ENCODE data around the gene GNAI2.
A peak's percentile ranks its signal among the peaks of the same experiment; 100 is the strongest.

GNAI2 gene

GRCh38 chr3:50233176-50233575 is 2.8 kb upstream of the GNAI2 start:
- Histone ChIP-seq H3K36me3 (ENCODE audit: control insufficient read depth, insufficient read depth, low read length) (peaks cover under 1% of the 10 kb centered on the region), H3K4me3 (ENCODE audit: insufficient read depth, low read depth, low read length, poor library complexity, severe bottlenecking) (no peak overlapping the region), H3K27ac (ENCODE audit: insufficient read depth, low read length, poor library complexity, severe bottlenecking) (no peak overlapping the region), H3K9me3 (ENCODE audit: control insufficient read depth, low read length) (no peaks in the 10 kb centered on the region), H3K27me3 (replicated peaks; ENCODE audit: control insufficient read depth, insufficient read depth, low read length, poor library complexity, severe bottlenecking) (no peaks in the 10 kb centered on the region), H3K4me1 (ENCODE audit: control insufficient read depth, insufficient read depth, low read length, poor library complexity, severe bottlenecking) (peaks cover 2% of the 10 kb centered on the region)
- no peak for DNase-seq

- H3K9me3 ChIP-seq (ENCODE audit: control insufficient read depth, low read length), result no peaks in the 10 kb centered on the region
- no peaks in the 10 kb centered on the region for H3K27me3 ChIP-seq (replicated peaks; ENCODE audit: control insufficient read depth, insufficient read depth, low read length, poor library complexity, severe bottlenecking)
- H3K4me1 ChIP-seq (ENCODE audit: control insufficient read depth, insufficient read depth, low read length, poor library complexity, severe bottlenecking), result peaks cover 34% of the 10 kb centered on the region
- peak overlapping the region; percentile 80 for H3K27ac ChIP-seq (ENCODE audit: insufficient read depth, low read length, poor library complexity, severe bottlenecking)
- peaks cover 4% of the 10 kb centered on the region for H3K36me3 ChIP-seq (ENCODE audit: control insufficient read depth, insufficient read depth, low read length)
- DNase-seq, result no peak
- H3K4me3 ChIP-seq (ENCODE audit: insufficient read depth, low read depth, low read length, poor library complexity, severe bottlenecking), result peak overlapping the region; percentile 98
Observed at GRCh38 chr3:50236484-50237132, 604 bp downstream of the GNAI2 start.

GRCh38 chr3:50237133-50237651 is 1.2 kb downstream of the GNAI2 start:
- Histone ChIP-seq H3K4me3 (ENCODE audit: insufficient read depth, low read depth, low read length, poor library complexity, severe bottlenecking) (peak overlapping the region; percentile 98), H3K4me1 (ENCODE audit: control insufficient read depth, insufficient read depth, low read length, poor library complexity, severe bottlenecking) (peaks cover 40% of the 10 kb centered on the region), H3K27ac (ENCODE audit: insufficient read depth, low read length, poor library complexity, severe bottlenecking) (peak overlapping the region; percentile 80), H3K27me3 (replicated peaks; ENCODE audit: control insufficient read depth, insufficient read depth, low read length, poor library complexity, severe bottlenecking) (no peaks in the 10 kb centered on the region), H3K36me3 (ENCODE audit: control insufficient read depth, insufficient read depth, low read length) (peaks cover 4% of the 10 kb centered on the region), H3K9me3 (ENCODE audit: control insufficient read depth, low read length) (no peaks in the 10 kb centered on the region)
- no peak for DNase-seq

- peak; percentile 74 to 82 (median 78) for DNase-seq
- H3K27me3 ChIP-seq (replicated peaks; ENCODE audit: control insufficient read depth, insufficient read depth, low read length, poor library complexity, severe bottlenecking), result no peaks in the 10 kb centered on the region
- peaks cover 4% of the 10 kb centered on the region for H3K36me3 ChIP-seq (ENCODE audit: control insufficient read depth, insufficient read depth, low read length)
- peak overlapping the region; percentile 98 for H3K4me3 ChIP-seq (ENCODE audit: insufficient read depth, low read depth, low read length, poor library complexity, severe bottlenecking)
- H3K9me3 ChIP-seq (ENCODE audit: control insufficient read depth, low read length), result no peaks in the 10 kb centered on the region
- peak overlapping the region; percentile 80 for H3K27ac ChIP-seq (ENCODE audit: insufficient read depth, low read length, poor library complexity, severe bottlenecking)
- H3K4me1 ChIP-seq (ENCODE audit: control insufficient read depth, insufficient read depth, low read length, poor library complexity, severe bottlenecking), result peaks cover 48% of the 10 kb centered on the region
Observed at GRCh38 chr3:50237754-50238548, 1.9 kb downstream of the GNAI2 start.

- Histone ChIP-seq H3K4me3 (ENCODE audit: insufficient read depth, low read depth, low read length, poor library complexity, severe bottlenecking) (peak overlapping the region; percentile 98), H3K27ac (ENCODE audit: insufficient read depth, low read length, poor library complexity, severe bottlenecking) (peak overlapping the region; percentile 80), H3K9me3 (ENCODE audit: control insufficient read depth, low read length) (no peaks in the 10 kb centered on the region), H3K27me3 (replicated peaks; ENCODE audit: control insufficient read depth, insufficient read depth, low read length, poor library complexity, severe bottlenecking) (no peaks in the 10 kb centered on the region), H3K4me1 (ENCODE audit: control insufficient read depth, insufficient read depth, low read length, poor library complexity, severe bottlenecking) (peaks cover 54% of the 10 kb centered on the region), H3K36me3 (ENCODE audit: control insufficient read depth, insufficient read depth, low read length) (peaks cover 4% of the 10 kb centered on the region)
- no peak for DNase-seq
Observed at GRCh38 chr3:50238549-50239026, 2.6 kb downstream of the GNAI2 start.

- H3K4me3 ChIP-seq (ENCODE audit: insufficient read depth, low read depth, low read length, poor library complexity, severe bottlenecking), result no peak overlapping the region
- H3K36me3 ChIP-seq (ENCODE audit: control insufficient read depth, insufficient read depth, low read length), result peaks cover 4% of the 10 kb centered on the region
- DNase-seq, result no peak
Observed at GRCh38 chr3:50239649-50240048, 3.6 kb downstream of the GNAI2 start.

GRCh38 chr3:50241163-50241562 is 5.2 kb downstream of the GNAI2 start:
- Histone ChIP-seq H3K4me1 (ENCODE audit: control insufficient read depth, insufficient read depth, low read length, poor library complexity, severe bottlenecking) (peaks cover 80% of the 10 kb centered on the region), H3K9me3 (ENCODE audit: control insufficient read depth, low read length) (no peaks in the 10 kb centered on the region), H3K4me3 (ENCODE audit: insufficient read depth, low read depth, low read length, poor library complexity, severe bottlenecking) (no peak overlapping the region), H3K27ac (ENCODE audit: insufficient read depth, low read length, poor library complexity, severe bottlenecking) (peak overlapping the region; percentile 86), H3K27me3 (replicated peaks; ENCODE audit: control insufficient read depth, insufficient read depth, low read length, poor library complexity, severe bottlenecking) (no peaks in the 10 kb centered on the region), H3K36me3 (ENCODE audit: control insufficient read depth, insufficient read depth, low read length) (peaks cover 4% of the 10 kb centered on the region)
- DNase-seq, result no peak

More at GRCh38 chr3:50239649-50240048, 3.6 kb downstream of the GNAI2 start:
- H3K9me3 ChIP-seq (ENCODE audit: control insufficient read depth, low read length), result no peaks in the 10 kb centered on the region
- H3K4me1 ChIP-seq (ENCODE audit: control insufficient read depth, insufficient read depth, low read length, poor library complexity, severe bottlenecking), result peaks cover 65% of the 10 kb centered on the region
- H3K27me3 ChIP-seq (replicated peaks; ENCODE audit: control insufficient read depth, insufficient read depth, low read length, poor library complexity, severe bottlenecking), result no peaks in the 10 kb centered on the region
- peak overlapping the region; percentile 80 for H3K27ac ChIP-seq (ENCODE audit: insufficient read depth, low read length, poor library complexity, severe bottlenecking)

- Histone ChIP-seq H3K27ac (ENCODE audit: insufficient read depth, low read length, poor library complexity, severe bottlenecking) (peak overlapping the region; percentile 86), H3K36me3 (ENCODE audit: control insufficient read depth, insufficient read depth, low read length) (peaks cover 4% of the 10 kb centered on the region), H3K4me1 (ENCODE audit: control insufficient read depth, insufficient read depth, low read length, poor library complexity, severe bottlenecking) (peaks cover 87% of the 10 kb centered on the region), H3K27me3 (replicated peaks; ENCODE audit: control insufficient read depth, insufficient read depth, low read length, poor library complexity, severe bottlenecking) (no peaks in the 10 kb centered on the region), H3K4me3 (ENCODE audit: insufficient read depth, low read depth, low read length, poor library complexity, severe bottlenecking) (peak overlapping the region; percentile 5), H3K9me3 (ENCODE audit: control insufficient read depth, low read length) (no peaks in the 10 kb centered on the region)
- DNase-seq, result no peak
Observed at GRCh38 chr3:50241713-50242380, 5.8 kb downstream of the GNAI2 start.

- no peak for DNase-seq
- Histone ChIP-seq H3K27me3 (replicated peaks; ENCODE audit: control insufficient read depth, insufficient read depth, low read length, poor library complexity, severe bottlenecking) (no peaks in the 10 kb centered on the region), H3K27ac (ENCODE audit: insufficient read depth, low read length, poor library complexity, severe bottlenecking) (peak overlapping the region; percentile 86), H3K4me3 (ENCODE audit: insufficient read depth, low read depth, low read length, poor library complexity, severe bottlenecking) (peak overlapping the region; percentile 5), H3K36me3 (ENCODE audit: control insufficient read depth, insufficient read depth, low read length) (peaks cover 5% of the 10 kb centered on the region), H3K4me1 (ENCODE audit: control insufficient read depth, insufficient read depth, low read length, poor library complexity, severe bottlenecking) (peaks cover 92% of the 10 kb centered on the region), H3K9me3 (ENCODE audit: control insufficient read depth, low read length) (no peaks in the 10 kb centered on the region)
Observed at GRCh38 chr3:50242381-50242770, 6.4 kb downstream of the GNAI2 start.
